Effector CD4-positive, alpha-beta T cell (primary cell): ENCODE measurements around the gene MRGPRE.

Experiments used
- DNase-seq: peaks from one replicate; pipeline ENCODE4 v3.0.0-alpha.2; 2020

MRGPRE gene

DNA sequence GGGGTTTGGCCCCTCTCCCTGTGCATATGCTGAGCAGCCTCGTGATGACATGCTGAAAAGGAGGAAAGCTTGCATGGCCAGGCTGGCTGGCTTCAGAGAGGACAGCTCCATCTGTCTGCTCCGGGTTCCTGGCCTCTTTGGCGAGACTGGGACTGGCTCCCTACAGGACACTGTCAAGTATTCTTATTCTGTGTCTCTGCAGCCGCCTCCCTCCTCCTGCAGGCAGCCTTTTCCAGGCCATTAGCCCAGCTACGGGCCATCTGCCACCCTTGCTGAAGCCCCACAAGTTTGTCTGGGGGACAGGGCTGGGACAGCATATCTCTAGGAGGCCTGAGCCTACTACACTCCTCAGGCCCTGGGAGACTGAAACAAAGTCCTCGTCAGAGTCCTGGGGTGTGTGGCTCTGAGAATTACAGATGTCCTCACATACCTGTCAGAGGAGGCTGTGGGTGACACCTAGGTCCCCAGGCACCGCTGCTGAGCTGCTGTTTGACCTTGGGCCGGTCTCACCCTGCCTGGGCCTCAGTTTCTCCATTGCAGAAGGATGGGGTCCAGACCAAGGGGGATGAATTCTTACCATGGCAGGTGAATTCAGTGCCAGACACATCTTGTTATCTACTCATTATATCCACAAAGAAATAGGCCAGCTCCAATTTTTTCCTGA lies 24.6 kb downstream of the MRGPRE start:
- no peak for DNase-seq

DNA sequence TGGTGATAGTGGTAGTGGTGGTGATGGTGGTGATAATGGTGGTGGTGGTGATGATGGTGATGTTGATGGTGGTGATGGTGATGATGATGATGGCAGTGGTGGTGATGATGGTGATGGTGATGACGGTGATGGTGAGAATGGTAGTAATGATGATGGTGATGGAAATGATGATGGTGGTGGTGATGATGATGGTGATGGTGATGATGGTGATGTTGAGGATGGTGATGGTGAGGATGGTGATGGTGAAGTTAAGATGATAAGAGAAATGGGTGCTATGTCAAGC lies 25.4 kb downstream of the MRGPRE start:
- no peak for DNase-seq

DNA sequence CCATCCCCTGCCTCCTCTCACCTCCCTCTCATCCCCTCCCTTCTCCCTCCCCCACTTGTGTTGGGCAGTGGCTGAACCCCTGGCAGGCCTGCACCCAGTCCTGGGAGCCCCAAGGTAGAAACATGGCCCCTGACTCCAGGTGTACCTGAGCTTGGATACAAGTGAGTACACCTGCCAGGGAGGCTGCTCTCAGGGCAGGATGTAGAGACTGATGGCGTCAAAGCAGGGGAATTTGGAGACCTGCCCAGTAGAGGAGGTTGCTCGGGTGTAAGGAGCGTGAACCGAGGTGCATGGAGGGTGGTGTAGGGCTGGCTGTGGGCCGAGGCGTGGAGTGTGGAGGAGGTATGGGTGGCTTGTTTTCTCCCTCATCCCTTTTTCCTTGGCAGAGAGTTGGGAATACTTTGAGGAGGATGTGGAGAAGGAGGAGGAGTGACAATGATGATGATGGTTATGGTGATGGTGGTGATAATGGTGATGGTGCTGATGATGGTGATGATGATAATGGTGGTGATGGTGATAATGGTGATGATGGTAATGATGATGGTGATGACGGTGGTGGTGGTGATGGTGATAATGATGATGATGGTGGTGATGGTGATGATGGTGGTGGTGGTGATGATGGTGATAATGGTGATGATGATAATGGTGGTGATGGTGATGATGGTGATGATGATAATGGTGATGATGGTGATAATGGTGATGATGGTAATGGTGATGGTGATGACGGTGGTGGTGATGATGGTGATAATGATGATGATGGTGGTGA lies 25.9 kb downstream of the MRGPRE start:
- no peak for DNase-seq

DNA sequence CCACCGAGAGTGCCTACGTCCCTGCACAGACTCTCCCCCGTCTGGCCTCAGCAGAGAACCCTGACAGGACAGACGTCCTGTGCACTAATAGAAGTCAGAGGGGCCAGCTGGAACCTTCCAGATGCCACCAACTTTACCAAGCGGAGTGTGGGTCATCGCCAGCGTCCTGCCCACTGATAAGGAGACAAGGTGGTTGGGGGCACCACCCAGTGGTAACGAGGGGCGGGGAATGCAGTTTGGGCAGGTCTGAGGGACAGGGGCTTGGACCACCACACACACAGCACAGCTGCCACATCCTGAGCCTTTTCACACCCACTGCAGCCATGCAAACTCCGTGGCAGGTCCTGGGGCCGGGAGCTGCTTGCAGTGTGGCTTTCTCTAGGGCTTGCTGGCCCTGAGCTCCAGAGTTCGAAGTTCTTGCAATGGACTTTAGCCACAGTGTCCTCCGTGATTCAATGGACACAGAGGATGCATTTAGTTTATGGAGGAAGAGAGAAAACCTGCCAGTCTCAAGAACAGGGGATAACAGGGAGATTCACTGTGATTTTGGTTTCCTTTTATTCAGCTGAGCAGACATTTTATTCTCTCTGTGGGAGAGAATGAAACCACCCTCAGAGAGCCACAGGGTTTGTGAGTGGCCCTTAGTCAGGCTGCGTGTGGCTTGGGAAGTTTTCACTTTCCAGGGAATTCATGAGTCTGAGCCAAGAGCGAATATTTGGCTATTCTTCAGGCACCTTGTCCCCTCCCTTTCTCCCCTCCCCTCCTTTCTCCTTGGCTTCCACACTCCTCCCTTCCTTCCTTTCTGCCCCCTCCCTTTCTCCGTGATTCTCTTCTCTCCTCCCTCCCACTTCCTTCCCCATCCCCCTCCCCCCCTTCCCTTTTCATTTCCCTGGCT lies 26.7 kb downstream of the MRGPRE start:
- no peak for DNase-seq

DNA sequence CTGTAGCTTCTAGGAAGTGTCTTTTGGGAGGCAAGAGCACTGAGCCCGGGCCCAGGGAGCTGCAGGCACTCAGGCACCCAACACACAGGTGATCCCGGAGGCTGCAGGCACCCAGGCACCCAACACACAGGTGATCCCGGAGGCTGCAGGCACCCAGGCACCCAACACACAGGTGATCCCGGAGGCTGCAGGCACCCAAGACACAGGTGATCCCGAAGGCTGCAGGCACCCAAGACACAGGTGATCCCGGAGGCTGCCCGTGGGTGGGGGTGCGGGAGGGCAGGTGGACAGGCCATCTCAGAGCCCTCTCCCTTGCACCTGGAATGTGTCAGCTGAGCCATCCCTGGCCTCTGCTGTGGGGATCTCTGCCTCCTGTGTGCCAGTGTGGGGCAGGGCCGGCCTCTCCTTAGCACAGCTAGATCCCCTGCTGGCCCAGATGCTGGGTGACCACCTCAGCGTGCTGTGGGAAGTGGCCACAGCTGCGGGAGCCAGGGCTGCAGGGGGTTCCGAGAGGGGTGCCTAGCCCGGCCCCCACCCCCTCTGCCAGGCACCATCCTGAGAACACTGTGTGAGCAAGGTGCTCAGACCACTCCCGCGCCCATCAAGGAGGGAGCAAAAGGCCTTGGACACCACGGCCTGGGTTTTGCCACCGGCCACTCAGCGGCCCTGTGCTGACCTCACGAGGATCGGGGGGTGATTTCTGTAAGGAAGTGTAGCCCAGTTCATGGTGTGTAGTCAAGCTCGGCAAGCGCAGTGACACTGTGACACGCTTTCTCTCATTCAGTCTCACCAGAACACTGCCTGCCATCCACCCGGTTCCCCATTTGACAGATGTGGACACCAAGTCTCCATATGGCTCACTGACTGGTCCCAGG lies 27.8 kb downstream of the MRGPRE start:
- DNase-seq: no peak

DNA sequence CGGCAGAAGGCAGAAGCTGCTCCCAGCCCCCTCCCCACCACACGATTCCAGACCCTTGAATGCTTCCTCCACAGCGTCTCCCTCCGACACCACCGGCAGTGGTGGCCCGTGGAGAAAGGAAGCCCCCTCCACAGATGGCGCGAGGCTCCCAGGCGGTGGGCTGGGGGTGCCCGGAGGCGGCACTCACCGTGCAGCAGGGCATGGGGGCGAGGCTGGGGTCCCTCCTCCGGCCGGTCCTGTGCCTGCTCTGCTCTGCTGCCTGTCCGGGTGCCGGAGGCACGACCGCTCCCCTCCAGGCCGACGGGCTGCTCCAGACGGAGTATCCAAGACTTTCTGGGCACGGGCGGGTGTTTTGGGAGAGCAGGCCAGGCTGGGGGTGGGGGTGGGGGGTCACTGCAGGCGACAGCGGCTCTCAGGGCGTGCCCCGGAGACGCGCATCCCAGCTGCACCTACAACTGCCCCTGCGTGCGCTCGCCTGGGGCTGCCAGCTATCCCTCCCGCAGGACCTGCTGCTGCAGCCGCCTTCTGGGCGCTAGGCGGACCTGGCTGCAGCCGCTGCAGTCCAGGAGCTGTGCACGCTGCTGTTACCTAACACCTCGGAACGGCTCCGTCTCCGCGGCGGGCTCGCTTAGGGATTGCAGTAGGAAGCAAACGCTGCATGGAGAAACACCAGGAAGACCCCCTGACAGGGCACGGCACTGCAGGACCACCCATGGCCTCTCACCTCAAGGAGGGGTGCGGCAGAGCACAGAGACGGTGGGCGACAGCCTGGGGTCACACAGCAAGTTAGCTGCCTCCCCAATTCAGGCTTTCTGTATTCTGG lies 28.8 kb downstream of the MRGPRE start:
- no peak for DNase-seq

DNA sequence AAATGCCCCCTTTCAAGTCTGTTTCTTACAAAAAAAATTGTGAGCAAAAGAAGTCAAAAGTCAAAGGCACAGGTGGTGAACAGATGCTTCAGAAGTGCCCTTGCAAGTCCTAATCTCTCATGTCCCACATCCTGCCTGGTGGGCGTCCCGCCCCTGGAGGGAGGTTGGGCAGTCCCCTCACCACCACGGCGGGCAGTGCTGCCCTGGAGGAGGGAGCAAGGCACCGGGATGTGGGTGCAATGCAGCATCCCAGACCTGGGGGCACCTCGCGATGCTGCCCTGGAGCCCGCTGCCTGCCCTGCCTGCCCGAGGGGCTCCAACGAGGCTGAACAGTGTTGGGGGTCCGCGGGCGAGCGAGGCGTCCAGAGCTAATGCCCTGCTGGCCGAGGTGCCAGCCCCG lies 29.5 kb downstream of the MRGPRE start:
- DNase-seq: no peak

DNA sequence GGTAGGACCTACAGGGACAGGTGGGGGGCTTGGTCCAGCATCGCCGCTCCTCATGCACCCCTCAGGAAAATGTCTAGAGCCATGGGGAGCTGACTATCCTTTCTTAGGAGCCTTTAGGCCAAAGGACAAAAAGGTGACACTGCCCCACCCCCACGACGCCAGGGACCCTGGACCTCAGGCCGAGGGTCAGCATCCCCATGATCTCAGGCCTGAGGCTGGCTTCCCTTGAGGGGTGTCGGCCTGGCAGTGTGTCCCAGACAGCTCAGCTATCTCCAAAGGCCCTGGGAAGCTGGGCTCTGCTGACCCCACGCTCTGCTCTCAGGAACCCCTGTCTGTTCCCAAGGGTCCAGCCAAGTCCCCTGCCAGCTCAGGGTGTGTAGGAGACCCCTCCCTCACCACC lies 29.9 kb downstream of the MRGPRE start:
- no peak for DNase-seq

DNA sequence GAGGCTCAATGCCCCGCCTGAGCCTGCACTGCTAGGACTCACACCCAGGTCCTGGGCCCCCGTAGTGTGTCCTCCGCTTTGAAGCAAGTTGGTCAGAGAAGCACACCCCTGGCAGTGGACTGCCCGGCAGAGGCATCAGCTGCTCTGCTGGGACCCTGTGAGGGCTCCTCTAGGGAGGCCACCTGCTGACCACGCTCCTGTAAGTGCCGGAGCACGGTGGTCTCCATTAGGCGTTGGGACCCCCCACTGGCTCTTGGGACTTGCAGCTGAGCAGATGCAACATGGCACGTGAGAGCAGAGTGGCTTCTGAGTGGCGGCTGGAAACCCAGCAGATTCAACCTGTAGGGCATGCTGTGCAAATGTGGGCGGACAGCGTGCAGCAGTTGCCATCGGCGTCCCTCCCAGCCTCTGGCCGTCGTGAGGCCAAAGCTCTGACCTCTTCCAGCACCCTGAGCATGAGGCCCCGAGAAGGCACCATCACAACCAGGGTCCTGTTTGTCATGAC lies 30.5 kb downstream of the MRGPRE start:
- no peak for DNase-seq

DNA sequence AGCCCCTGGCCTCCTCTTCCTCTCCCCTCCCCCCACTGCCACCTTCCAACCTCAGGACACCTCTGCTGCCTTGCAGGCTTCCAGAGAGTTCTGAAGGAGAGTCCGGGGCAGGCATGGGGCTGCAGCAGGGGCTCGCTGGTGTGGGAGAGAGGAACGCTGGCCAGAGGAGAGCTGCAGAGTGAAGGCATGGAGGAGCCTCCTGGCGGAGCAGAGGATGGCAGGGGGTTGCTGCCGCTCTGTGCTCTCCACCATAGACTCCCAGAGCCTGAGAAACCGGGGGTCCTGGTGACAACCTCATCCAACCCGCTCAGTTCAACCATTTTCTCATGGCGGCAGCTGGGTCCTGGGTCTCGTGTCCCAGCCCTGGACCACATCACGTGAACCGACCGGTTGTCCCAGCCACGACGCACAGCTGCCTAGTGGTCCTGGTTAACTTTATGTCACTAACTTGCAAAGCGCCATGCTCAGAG lies 31.1 kb downstream of the MRGPRE start:
- DNase-seq: no peak

DNA sequence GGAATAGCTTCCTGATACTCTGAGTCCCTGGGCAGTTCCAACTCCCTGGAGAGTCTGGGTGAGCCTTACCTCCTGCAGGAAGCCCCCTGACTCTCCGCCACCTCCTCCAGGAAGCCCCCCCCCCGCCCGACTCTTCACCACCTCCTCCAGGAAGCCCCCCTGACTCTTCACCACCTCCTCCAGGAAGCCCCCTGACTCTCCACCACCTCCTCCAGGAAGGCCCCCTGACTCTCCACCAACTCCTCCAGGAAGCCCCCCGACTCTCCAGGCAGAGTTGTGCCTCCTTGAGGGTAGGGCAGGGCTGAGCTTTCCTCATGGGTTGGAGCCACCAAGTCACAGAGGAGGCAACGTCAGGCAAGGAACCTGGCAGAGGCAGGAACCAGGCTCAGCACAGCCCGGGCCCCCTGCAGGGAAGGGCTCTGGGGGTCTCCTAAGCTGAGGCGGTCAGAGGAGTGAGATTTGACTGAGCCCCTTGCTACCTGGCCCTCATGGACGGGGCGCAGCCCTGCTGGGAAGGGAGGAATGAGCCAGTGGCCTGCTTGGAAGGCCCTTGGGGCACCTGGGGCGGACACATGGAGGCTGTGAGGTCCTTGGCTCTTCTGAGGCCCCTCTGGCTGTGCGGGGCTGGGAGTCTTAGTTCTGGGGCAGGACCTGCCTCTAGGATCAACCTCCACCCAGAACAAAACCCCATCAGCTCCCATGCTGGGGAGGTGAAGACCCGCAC lies 31.7 kb downstream of the MRGPRE start:
- no peak for DNase-seq

DNA sequence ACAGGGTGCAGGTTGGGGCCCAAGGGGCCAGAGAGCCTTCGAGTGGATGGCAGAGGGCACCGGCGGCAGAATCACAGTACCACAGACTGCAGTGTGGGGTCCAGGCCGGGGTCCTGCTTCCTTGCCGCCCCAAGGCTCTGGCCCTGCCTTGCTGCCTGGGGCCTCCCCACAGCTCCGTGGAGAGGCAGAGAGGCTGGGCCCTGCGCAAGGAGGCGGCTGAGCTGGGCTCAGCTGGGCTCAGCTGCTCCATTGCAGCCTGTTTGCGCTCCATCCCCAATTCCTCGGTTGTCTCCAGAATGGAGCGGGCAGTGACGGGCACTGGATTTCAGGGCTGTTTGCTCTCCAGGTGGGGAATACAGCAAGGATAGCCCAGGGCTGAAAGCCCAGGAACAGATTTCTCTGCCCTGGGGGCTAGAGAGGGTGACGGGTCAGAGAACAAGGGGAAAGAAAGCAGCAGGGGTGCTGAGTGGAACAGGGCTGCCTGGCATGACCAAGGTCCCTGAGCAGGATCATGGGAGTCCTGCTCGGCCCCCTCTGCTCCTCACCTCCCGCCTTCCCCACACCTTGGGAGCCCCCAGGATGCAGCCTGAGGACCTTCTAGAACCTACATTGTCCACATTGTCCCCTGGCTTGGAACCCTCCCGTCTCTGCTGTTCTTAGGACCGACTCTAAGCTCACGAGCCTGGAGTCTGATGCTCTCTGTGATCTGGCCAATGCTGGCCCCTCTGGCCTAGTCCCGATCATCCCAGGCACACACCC lies 32.5 kb downstream of the MRGPRE start:
- no peak for DNase-seq

DNA sequence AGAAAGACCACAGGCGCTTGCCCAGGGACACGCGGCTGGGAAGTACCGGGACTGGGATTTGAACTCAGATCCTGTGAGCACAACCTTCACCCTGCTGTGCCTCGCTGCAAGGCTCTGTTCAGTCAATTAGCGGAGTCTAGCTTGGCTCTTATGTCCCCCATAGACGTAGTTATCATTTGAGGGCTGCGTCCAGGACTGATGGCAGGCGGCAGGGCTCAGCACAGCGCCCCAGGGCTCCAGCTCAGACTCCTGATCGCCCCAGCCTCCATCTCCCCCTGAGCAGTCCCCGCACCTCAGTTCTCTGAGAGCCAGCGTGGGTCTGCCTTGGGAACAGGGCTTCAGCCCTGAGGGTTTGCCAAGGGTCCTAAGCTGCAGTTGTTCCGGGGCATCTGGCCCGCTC lies 33.4 kb downstream of the MRGPRE start:
- no peak for DNase-seq

DNA sequence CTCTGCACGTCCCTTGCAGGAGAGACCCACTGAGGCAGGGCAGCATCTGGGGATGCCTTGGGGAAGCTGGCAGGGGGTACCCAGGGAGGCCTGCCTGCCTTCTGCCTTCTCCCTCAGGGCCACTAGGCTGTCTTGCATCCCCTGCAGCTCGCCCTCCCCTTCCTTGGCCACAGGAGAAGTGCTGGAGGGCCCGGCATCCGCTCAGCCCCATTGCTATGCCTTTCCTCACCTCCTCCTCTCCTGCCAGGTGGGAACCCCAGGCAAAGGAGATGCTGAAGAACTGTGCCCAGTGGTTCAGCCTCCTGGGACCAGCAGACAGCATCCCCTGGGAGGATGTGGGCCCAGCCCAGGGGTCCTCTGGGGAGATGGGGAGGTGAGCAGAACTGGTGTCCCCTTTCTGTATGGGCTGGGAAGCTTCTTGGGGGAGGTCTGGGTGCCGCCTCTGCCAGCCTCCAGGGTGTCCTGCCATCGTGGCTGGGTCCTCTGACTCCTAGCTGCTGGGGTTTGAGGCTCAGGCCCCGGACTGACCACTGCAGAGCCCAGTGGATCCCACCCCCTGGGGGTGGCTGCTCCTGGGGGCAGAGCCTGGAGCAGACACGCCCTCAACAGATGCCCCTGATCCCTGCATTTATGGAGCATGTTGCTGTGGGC lies 34.2 kb downstream of the MRGPRE start:
- no peak for DNase-seq

DNA sequence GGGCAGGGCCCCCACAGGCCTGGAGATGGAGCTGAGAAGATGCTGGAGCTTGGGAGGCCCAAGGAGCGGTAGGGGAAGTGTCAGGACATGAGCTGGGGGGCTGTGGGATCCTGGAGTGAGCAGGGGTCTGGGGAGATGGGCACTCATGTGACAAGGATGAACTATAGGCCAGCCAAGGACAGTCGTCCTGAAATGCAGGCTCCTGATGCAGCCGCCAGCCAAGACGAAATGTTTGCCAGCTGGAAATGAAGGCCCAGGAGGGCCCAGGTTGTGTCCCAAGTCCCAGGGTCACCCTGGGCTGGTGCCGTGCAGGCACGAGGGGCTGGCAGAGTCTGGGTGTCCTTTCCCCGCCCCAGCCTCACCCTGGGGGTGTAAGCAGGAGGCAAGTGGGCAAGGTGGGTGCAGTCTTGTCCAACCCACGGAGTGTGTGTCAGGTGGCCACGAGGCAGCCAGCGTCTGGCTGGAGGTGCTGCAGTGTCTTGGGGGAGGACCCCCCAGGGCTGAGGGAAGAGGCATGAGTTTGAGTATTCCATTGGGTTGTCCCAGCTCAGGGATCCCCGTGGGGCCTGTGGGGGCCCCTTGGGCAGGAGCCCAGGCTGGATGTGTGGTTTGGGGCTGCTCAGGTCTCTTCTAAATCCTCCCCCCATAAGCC lies 35.0 kb downstream of the MRGPRE start:
- DNase-seq: no peak

DNA sequence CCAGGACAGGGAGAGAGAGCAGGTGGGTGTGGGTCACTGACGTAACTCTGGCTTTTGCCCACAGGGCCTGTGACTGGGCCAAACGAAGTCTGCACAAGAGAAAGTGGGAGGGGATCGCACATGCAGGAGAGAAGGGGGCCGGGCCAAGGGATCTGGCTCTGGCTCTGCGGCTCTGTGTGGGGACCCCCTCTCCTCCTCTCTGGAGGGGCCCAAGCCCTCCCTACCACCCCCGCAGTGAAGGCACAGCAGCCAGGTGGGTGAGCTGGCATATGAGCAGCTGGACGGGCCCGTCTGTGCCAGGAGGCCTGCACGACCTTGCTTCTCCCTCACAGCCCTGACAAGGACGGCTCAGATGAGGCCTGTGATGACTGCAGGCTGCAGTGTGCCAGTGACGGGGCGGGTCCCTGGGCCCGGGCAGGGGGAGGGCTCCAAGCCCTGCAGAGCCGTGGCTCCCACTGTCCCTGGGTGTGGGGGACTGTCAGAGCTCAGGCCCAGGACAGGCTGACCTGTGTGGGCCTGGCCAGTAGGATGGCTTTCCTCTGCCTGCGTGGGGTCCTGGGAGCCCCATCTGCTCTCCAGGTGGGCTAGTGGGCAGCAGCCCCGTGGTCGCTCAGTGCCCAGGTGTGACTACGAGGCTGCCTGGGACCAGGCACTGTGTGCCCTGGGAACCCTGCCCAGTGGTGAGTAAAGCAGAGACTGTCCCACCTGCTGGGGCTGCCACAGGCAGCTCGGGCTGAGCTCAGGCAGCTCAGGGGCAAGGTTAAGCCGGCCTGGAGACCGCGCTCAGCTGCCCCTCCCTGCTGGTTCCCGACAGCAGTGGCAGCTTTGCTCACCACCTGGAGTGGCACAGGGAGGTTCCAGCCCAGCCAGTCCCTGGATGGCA lies 35.8 kb downstream of the MRGPRE start:
- no peak for DNase-seq

DNA sequence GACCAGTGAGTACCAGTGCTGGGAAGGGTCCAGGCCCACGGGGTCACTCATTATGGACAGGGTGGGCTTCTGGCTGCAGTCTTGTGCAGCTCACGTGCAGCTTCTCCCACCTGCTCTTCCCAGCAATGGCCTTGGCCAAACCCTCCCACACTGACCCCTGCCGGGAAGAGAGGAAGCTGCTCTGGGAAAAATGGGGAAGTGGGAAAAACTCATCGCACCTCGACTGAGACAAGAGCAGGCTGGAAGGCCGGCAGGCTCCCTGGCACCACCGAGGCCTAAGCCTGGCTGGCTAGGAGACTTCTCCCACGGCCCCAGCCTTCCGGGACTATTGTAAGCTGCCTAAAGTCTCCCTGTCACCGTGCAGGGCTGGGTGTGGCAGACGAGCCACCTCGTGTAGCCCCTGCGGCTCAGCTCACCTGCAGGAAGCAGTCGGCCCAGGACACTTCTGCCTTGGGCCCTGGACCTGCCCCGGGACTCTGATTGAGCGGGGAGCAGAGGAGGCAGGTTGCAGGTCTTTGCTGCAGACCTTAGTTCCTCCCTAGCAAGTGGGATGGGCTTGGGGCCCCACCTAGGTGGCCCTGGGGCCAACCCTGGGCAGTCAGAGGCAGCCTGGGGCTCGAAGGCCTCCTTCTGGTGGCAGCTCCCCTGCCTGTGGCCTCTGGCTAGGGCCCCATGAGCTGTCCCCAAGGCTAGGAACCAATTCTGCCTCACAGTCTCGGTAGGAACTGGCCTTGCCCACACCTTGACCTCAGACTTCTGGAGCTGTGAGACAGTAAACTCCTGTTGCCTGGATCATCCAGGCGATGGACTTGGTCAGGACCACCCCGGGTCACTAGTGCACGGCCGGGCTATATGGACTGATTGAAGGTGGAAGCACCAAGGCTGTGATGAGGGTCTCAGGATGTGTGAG lies 36.7 kb downstream of the MRGPRE start:
- DNase-seq: no peak
